GM12872 (cell line): Measurements from ENCODE around the gene VASN.

ENCODE experiments used
- CTCF ChIP-seq: IDR thresholded peaks from 3 replicates; pipeline ENCODE4 v1.5.1; 2011; ENCODE audit warnings: low read depth, mild to moderate bottlenecking, low read length, moderate library complexity; ENCODE audit not compliant: insufficient read depth

The VASN gene

GRCh38 chr16:4388271-4389021, 16.8 kb downstream of the VASN start:
- TF ChIP-seq CTCF, result no peak

- TF ChIP-seq CTCF, result no peak
These were observed 17.7 kb downstream of the VASN start for GRCh38 chr16:4389051-4389955.

- no peak for TF ChIP-seq CTCF
These were observed 18.9 kb downstream of the VASN start for GRCh38 chr16:4390266-4391260.

- TF ChIP-seq CTCF, result no peak
These were observed 20.2 kb downstream of the VASN start for GRCh38 chr16:4391631-4392381.

- TF ChIP-seq CTCF, result no peak
These were observed 21.0 kb downstream of the VASN start for GRCh38 chr16:4392382-4393239.

GRCh38 chr16:4393240-4393600, 21.6 kb downstream of the VASN start:
- TF ChIP-seq CTCF, result no peak
